ENCODE results near the gene CD84.

- TF ChIP-seq CTCF (optimal IDR thresholded peaks at IDR 0.05 in 1 of 3, IDR thresholded peaks at IDR 0.05 in 1 of 3, conservative IDR thresholded peaks at IDR 0.05 in 1 of 3; ENCODE audit: extremely low read depth in 1 of 3, insufficient read depth in 2 of 3, low read length in 3 of 3) = no peak
- TF ChIP-seq EZH2 (IDR thresholded peaks at IDR 0.05; ENCODE audit: low read length) = no peak
Measured at GRCh38 chr1:160519642-160520435, 59.5 kb downstream of the CD84 start.
